Measurements from ENCODE around the gene ARL4A. TPM values are rescaled to one million over a fixed set of nuclear protein-coding genes. Genes with fewer than 3 reads are reported as not detected.

Gene ARL4A
- total and polyA plus RNA-seq, 9 donors, result 4.6 to 32.2 (median 10.4) TPM

DNA sequence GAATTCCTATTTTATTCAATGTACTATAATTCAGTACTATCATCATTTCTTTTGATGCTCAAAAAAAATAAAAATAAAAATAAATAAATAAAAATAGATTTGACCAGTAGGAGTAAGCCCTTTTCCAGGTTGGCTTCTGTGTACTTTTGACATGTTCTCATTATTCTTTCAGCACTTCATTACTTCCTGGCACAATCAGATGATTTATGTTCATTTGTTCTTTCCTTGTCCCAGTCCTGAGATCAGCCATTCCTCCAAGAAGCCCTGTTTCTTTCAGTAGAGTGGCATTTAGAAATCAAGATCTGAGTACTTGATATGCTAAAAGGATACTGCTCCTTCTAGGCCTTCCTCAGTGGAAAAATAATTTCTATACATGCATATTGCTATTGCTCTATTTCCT is 20.9 kb downstream of the ARL4A start:
- no peak for TF ChIP-seq EP300 (IDR thresholded peaks at IDR 0.05)
- no peak for TF ChIP-seq POLR2A (IDR thresholded peaks at IDR 0.05)
- no peak for TF ChIP-seq CTCF (IDR thresholded peaks at IDR 0.05)
- intact Hi-C loops (cut with DNase I), result no loop called here
- Histone ChIP-seq H3K27ac (no peak overlapping the region), H3K36me3 (no peaks in the 10 kb centered on the region), H3K4me3 (no peak overlapping the region), H3K4me1 (ENCODE audit: insufficient read depth) (no peaks in the 10 kb centered on the region), H3K9me3 (no peaks in the 10 kb centered on the region), H3K27me3 (no peaks in the 10 kb centered on the region)
- DNase-seq, result no peak

DNA sequence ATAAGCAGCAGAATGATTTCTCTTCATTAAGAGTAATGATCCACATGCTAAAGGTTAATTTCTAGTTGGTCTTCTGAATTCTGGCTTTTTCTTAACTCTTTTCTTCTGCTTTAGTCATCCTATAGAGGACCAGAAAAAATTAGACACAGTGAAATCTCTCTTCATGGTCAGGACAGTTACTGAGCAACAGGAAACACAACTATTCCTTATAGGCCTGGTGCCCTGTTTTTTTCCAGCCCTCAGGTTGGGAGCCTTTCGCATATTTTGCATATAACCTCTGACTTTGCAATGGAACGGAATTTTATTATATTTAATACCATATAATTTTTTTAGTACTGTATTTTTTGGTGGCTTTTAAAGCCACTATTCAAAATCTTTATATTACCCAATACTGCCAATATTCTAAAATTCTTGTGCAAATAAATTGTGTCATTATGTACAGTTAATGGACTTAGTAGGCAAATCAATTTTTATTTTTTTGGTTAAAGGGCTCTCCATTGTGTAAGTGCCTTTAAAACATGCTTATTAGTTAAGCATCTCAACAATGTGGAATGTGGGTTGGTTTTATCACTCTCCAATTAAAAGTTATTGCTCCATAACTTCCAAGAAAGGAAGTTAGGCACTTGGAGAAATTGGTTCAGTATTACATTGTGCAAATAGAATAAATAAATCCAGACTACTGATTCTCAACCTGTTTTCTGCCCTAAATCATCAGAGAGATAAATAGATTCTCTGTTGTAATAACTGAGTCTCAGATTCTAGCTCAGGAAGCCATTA is 22.5 kb downstream of the ARL4A start:
- no peaks in the 10 kb centered on the region for H3K9me3 ChIP-seq
- intact Hi-C loops (cut with DNase I), result no loop called here
- no peaks in the 10 kb centered on the region for H3K4me1 ChIP-seq (ENCODE audit: insufficient read depth)
- DNase-seq, result no peak
- no peak overlapping the region for H3K27ac ChIP-seq
- H3K4me3 ChIP-seq, result no peak overlapping the region
- TF ChIP-seq POLR2A (IDR thresholded peaks at IDR 0.05) (no peak), CTCF (IDR thresholded peaks at IDR 0.05) (no peak), EP300 (IDR thresholded peaks at IDR 0.05) (no peak)
- no peaks in the 10 kb centered on the region for H3K27me3 ChIP-seq
- WGBS, 3 donors, result 85 to 91% (median 86%) methylated on average over 2 of the region's 2 CpGs
- no peaks in the 10 kb centered on the region for H3K36me3 ChIP-seq

DNA sequence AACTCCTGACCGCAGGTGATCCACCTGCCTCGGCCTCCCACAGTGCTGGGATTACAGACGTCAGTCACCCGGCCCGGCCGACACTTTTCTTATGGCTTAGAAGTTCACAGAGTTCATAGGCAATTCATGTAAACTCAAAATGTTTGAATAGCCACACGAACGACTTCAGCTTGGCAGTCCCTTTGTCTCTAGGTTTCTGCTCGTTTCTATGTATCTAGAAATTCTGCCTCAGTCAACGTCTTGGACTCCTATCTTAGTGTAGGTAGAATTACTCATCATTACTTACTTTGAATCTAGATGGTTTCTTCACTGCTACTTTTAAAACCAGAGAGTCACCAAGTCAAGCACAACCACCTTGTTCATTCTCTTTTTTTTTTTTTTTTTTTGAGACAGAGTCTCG is 23.7 kb downstream of the ARL4A start:
- H3K27me3 ChIP-seq, result no peaks in the 10 kb centered on the region
- intact Hi-C loops (cut with DNase I), result no loop called here
- DNase-seq, result no peak
- H3K4me1 ChIP-seq (ENCODE audit: insufficient read depth), result peaks cover 4% of the 10 kb centered on the region
- WGBS, 3 donors, result 91 to 96% (median 94%) methylated on average over 11 of the region's 11 CpGs
- H3K4me3 ChIP-seq, result no peak overlapping the region
- no peaks in the 10 kb centered on the region for H3K36me3 ChIP-seq
- H3K27ac ChIP-seq, result no peak overlapping the region
- TF ChIP-seq EP300 (IDR thresholded peaks at IDR 0.05) (no peak), CTCF (IDR thresholded peaks at IDR 0.05) (no peak), POLR2A (IDR thresholded peaks at IDR 0.05) (no peak)
- no peaks in the 10 kb centered on the region for H3K9me3 ChIP-seq

DNA sequence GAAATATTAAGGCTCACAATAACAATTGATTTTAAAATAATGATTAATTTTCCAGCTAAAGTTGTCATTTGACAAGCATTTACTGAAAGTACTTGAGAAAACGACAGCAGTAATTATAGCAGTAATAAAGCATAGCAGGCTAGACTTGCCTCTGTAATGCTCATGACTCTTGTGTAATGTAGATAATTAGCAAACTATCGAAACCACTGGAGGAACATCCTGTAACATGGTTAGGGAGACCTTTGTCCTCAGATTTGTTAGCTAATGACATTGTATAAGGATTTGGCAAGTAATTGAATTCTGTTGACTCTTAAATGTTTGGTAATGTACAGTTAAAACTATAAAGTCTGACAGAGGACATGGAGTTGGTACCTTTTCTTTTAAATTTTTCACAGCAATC is 24.8 kb downstream of the ARL4A start:
- WGBS, 3 donors, result 80 to 87% (median 85%) methylated on average over 2 of the region's 2 CpGs
- TF ChIP-seq CTCF (IDR thresholded peaks at IDR 0.05), result no peak
- no peak for TF ChIP-seq POLR2A (IDR thresholded peaks at IDR 0.05)
- TF ChIP-seq EP300 (IDR thresholded peaks at IDR 0.05), result no peak
- Histone ChIP-seq H3K36me3 (no peaks in the 10 kb centered on the region), H3K4me1 (ENCODE audit: insufficient read depth) (peaks cover 4% of the 10 kb centered on the region), H3K27me3 (no peaks in the 10 kb centered on the region), H3K4me3 (no peak overlapping the region), H3K27ac (no peak overlapping the region), H3K9me3 (no peaks in the 10 kb centered on the region)
- DNase-seq, result no peak
- intact Hi-C loops (cut with DNase I), result no loop called here
